GM19438 (cell line): ENCODE results near the gene PPCDC.

ENCODE experiments used
- ATAC-seq: cut with Tn5 transposase; IDR thresholded peaks from one replicate; pipeline ENCODE4 v1.9.1; 2021; ENCODE audit warnings: low read depth; ENCODE audit not compliant: unreplicated experiment

Gene PPCDC

GRCh38 chr15:75042730-75043508 lies 19.5 kb downstream of the PPCDC start:
- peak; percentile 56 for ATAC-seq

GRCh38 chr15:75043509-75044257 lies 20.3 kb downstream of the PPCDC start:
- ATAC-seq: peak; percentile 31

DNA sequence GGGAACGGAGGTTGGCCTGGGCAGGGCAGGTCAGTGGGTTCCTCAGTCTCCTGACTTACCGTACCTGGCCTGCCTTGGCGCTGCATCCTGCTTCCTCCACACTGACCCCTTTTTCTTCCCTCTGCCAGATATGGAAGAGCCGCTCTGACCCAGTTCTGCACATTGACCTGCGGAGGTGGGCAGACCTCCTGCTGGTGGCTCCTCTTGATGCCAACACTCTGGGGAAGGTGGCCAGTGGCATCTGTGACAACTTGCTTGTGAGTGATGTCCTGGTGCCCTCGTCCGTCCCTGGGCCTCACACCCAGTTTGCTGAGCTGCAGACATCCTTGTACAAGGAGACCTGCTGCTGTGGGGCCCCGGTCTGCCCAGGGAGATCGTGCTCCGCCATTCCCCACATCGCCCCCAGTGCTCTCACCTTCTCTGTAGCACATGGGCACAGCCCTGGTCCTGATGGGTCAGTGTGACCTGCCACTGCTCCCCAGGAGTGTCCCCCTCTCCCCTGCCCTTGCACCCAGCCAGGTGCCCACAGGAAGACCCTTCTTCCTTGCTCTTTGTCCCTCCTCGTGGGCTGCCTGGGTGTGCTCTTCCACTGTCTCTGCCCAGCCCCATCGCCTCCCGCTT lies 21.0 kb downstream of the PPCDC start:
- ATAC-seq: no peak

- no peak for ATAC-seq
Measured at GRCh38 chr15:75045332-75046015, 22.1 kb downstream of the PPCDC start.

GRCh38 chr15:75048394-75048793 lies 25.0 kb downstream of the PPCDC start:
- ATAC-seq: no peak

DNA sequence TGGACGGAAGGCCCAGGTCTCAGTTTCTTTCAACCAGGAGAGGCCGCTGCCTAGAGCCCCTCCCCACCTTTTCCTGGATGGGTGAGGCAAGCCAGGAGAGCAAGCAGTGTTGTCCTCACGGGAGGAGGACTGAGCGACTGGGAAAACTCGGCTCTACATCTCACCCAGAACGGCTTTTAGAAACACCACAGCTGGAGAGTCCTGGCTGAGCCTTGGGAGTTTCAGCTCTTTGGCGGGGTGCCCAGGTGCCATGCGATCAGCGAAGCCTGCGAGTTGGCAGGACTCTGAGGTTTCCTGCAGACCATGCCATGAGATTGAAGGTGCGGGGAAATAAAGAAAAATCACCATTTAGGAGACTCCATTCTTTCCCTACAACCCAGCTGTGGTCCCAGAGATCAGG lies 26.0 kb downstream of the PPCDC start:
- no peak for ATAC-seq

DNA sequence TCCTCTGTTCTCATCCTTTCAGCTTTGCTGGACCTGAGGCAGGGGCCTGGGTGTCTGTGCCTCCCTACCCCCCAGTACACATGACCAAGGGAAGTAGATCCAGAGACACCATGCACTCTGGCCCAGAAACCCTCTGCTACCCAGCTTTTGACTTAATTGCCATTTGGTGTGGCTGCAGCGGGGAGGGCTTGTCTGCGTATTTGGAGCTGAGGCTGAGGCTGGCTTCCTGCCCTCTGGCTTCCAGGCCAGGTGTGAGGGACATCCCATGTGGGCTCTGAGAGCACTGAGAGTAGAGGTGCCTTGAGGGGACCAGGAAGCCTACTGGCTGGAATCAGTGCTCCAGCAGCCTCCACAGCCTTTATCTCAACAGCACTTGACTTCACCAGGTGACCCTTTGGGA lies 26.9 kb downstream of the PPCDC start:
- ATAC-seq: no peak

GRCh38 chr15:75051191-75051608 lies 27.8 kb downstream of the PPCDC start:
- ATAC-seq: no peak

DNA sequence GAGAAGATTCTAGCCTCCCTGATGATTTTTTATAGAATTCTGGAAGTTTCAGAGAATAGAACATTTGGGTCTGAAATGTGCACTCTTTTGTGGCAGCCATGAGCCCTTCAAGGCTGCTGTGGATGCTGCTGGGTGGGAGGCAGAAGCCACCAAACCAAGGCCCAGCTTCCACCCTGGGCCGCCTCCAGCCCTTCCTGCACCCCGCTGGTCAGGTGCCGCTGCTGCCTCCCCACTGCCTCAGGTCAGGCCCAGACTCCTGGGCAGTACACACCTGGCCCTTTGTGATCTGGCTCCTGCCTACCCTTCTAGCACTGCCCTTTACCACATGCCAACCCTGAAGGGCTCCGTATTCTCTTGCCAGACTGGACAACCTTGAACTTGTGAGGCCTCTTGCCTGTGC lies 28.3 kb downstream of the PPCDC start:
- no peak for ATAC-seq

GRCh38 chr15:75052972-75053747 lies 29.8 kb downstream of the PPCDC start:
- ATAC-seq: no peak

DNA sequence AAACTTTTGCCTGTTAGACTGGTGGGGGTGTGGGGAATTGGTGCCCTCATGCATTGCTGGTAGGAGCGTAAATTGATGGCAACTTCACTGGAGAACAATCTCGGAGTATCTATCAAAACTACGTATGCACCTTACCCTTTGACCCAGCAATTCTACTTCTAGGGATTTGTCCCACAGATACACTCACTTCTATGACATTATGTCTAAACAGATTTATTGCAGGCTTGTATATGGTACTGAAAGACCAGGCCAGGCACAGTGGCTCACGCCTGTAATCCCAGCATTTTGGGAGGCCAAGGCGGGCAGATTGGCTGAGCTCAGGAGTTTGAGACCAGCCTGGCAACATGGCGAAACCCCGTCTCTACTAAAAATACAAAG lies 30.3 kb downstream of the PPCDC start:
- ATAC-seq: no peak

DNA sequence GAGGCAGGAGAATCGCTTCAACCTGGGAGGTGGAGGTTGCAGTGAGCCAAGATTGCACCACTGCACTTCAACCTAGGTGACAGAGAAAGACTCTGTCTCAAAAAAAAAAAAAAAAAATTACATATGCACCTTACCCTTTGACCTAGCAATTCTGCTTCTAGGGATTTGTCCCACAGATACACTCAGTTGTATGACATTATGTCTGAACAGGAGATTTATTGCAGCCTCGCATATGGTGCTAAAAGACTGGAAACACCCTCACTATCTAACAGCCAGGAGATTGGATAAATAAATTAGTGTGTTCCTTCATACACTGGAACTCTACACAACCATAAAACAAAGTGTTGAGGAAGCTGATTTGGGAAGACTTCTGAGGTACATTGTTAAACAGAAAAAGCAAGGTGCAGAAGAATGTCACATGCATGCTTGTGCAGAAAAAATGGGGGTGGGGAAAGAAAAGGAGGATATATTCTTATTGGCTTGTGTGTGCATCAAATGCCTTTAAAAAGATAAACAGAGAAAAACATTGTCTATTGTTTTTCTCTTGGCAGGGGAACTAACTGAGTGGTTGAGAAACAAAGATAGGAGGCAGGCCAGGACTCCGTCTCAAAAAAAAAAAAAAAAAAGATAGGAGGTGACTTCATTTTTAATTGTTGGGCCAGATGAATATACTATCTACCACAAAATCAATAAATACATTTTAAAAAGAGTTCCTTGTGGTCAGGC lies 30.9 kb downstream of the PPCDC start:
- no peak for ATAC-seq

GRCh38 chr15:75056036-75056435 lies 32.6 kb downstream of the PPCDC start:
- no peak for ATAC-seq

- no peak for ATAC-seq
Measured at GRCh38 chr15:75058127-75058905, 34.9 kb downstream of the PPCDC start.

- ATAC-seq: no peak
Measured at GRCh38 chr15:75059607-75060006, 36.2 kb downstream of the PPCDC start.

DNA sequence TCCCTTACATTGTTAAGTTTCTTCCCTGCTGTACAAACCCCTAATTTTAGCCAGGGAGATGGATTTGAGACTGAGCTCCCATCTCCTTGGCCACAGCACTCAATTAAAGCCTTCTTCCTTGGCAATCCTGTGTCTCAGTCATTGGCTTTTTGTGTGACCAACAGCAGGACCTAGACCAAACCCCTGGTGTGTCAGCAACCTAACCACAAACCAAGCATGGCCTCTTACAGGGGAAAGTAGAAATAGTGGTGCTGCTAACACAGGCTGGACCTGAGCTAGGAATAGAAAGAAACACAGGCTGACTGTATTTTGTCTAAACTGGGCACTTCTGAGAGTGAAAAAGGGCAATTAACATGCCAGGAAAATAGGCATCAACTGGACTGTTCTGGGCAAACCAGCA lies 37.9 kb downstream of the PPCDC start:
- ATAC-seq: peak; percentile 80

DNA sequence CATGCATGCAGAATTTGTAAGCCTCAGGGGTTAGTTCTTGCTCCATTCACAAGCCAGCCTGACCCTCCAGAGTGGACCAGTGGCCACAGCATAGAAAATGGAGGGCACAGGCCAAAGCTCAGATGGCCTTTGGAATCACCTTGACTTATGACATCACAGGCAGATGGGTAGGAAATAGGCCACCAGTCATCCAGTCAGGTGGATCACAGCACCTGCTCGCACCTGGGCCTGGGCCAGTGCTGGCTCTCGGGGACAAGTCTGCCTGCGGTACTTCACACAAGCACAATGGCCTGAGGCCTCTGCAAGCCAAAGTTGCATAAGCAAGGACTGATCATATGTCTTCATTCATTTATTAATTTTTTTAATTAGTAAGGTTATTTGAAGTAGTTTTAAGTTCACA lies 39.3 kb downstream of the PPCDC start:
- no peak for ATAC-seq

GRCh38 chr15:75063338-75063737 lies 39.9 kb downstream of the PPCDC start:
- no peak for ATAC-seq

GRCh38 chr15:75063889-75064288 lies 40.5 kb downstream of the PPCDC start:
- no peak for ATAC-seq
